ENCODE data around the gene PPIL4. TPM values are rescaled to one million over a fixed set of nuclear protein-coding genes. Genes with fewer than 3 reads are reported as not detected.

PPIL4 gene
- total and polyA plus RNA-seq, 2 of the 13 experiments (the other 11 are each of a cell fraction or from before 2014, with no cell fraction given) = 5.5 to 46.0 TPM

DNA sequence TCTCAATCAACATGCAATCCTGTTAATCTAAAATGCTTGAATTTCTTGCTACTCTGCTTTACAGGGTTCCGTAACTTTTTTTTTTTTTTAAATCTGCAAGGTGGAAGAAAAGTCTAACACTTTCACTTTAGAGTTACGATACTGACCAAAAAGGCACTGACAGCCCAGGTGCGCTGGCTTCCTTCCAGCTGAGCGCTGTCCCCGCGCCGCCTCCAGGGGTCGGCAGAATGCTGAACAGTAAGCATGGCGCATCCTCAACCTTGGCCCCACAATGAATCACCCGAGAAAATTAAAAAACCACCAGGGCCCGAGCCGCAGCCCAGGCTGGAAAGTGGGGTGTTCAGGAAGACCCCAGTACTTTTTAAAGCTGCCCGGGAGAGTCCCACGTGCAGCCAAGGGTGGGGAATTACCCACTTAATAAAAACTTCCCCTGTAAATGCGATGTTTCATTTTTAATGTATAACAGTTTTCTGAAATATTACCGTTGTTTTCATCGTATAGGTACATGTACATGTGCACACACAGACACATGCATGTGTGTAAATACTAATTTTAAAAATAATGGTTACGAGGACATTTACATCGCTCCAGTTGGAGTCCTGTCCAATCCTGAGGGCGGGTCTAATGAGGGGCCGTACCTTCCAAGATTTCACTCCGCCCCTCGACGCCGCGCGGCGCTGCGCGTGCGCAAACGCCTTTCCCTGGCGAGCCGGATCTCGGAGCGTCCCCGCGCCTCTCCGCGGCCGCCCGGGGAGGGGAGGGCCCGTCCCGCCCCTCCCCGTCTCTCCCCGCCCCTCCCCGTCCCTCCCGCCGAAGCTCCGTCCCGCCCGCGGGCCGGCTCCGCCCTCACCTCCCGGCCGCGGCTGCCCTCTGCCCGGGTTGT is 19.9 kb upstream of the PPIL4 start, which contains the start of gene GINM1 (continued):
- TF ChIP-seq FOXP1 (IDR thresholded peaks at IDR 0.05) (no peak), FOXP1 (CRISPR knock-in tag; IDR thresholded peaks at IDR 0.05) (no peak), SP140L (CRISPR knock-in tag; IDR thresholded peaks at IDR 0.05; ENCODE audit: borderline replicate concordance) (peak; percentile 70; the same call in 1 of the 2 replicates), ZZZ3 (CRISPR knock-in tag; IDR thresholded peaks at IDR 0.05; ENCODE audit: borderline replicate concordance) (no peak), ATRX (CRISPR knock-in tag; IDR thresholded peaks at IDR 0.05; ENCODE audit: borderline replicate concordance) (no peak), ZNF10 (CRISPR knock-in tag; IDR thresholded peaks at IDR 0.05; ENCODE audit: borderline replicate concordance, low read depth) (no peak), MEF2D (CRISPR knock-in tag; IDR thresholded peaks at IDR 0.05) (0 out of 2 replicates have a peak, but pooled peaks have one; percentile 47), ZNF329 (CRISPR knock-in tag; IDR thresholded peaks at IDR 0.05; ENCODE audit: low read depth) (no peak), BHLHE40 (IDR thresholded peaks at IDR 0.05; ENCODE audit: low read length) (no peak), NONO (IDR thresholded peaks at IDR 0.05) (no peak), NONO (CRISPR knock-in tag; conservative IDR thresholded peaks at IDR 0.05) (no peak), XRCC5 (optimal IDR thresholded peaks at IDR 0.05; ENCODE audit: low read length) (peak; percentile 92), TRIM24 (CRISPR knock-in tag; IDR thresholded peaks at IDR 0.05) (no peak), HOXA9 (CRISPR knock-in tag; IDR thresholded peaks at IDR 0.05; ENCODE audit: borderline replicate concordance) (no peak), KLF12 (CRISPR knock-in tag; IDR thresholded peaks at IDR 0.05; ENCODE audit: borderline replicate concordance) (peak; percentile 83), ZNF598 (CRISPR knock-in tag; IDR thresholded peaks at IDR 0.05; ENCODE audit: borderline replicate concordance) (no peak), ZNF260 (CRISPR knock-in tag; IDR thresholded peaks at IDR 0.05; ENCODE audit: borderline replicate concordance, low read depth) (no peak), ZNF24 (IDR thresholded peaks at IDR 0.05) (no peak)
- TF ChIP-seq, protein P1, sequence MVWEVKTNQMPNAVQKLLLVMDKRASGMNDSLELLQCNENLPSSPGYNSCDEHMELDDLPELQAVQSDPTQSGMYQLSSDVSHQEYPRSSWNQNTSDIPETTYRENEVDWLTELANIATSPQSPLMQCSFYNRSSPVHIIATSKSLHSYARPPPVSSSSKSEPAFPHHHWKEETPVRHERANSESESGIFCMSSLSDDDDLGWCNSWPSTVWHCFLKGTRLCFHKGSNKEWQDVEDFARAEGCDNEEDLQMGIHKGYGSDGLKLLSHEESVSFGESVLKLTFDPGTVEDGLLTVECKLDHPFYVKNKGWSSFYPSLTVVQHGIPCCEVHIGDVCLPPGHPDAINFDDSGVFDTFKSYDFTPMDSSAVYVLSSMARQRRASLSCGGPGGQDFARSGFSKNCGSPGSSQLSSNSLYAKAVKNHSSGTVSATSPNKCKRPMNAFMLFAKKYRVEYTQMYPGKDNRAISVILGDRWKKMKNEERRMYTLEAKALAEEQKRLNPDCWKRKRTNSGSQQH (CRISPR knock-in tag; IDR thresholded peaks at IDR 0.05; ENCODE audit: low read depth) = peak; percentile 95; the same call in 1 of the 2 replicates
- TF ChIP-seq, protein P2, sequence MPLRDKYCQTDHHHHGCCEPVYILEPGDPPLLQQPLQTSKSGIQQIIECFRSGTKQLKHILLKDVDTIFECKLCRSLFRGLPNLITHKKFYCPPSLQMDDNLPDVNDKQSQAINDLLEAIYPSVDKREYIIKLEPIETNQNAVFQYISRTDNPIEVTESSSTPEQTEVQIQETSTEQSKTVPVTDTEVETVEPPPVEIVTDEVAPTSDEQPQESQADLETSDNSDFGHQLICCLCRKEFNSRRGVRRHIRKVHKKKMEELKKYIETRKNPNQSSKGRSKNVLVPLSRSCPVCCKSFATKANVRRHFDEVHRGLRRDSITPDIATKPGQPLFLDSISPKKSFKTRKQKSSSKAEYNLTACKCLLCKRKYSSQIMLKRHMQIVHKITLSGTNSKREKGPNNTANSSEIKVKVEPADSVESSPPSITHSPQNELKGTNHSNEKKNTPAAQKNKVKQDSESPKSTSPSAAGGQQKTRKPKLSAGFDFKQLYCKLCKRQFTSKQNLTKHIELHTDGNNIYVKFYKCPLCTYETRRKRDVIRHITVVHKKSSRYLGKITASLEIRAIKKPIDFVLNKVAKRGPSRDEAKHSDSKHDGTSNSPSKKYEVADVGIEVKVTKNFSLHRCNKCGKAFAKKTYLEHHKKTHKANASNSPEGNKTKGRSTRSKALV (CRISPR knock-in tag; IDR thresholded peaks at IDR 0.05) = peak; percentile 39; the same call in 1 of the 2 replicates
- TF ChIP-seq, protein P3, sequence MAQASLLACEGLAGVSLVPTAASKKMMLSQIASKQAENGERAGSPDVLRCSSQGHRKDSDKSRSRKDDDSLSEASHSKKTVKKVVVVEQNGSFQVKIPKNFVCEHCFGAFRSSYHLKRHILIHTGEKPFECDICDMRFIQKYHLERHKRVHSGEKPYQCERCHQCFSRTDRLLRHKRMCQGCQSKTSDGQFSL (CRISPR knock-in tag; IDR thresholded peaks at IDR 0.05) = no peak
- TF ChIP-seq, protein P4, sequence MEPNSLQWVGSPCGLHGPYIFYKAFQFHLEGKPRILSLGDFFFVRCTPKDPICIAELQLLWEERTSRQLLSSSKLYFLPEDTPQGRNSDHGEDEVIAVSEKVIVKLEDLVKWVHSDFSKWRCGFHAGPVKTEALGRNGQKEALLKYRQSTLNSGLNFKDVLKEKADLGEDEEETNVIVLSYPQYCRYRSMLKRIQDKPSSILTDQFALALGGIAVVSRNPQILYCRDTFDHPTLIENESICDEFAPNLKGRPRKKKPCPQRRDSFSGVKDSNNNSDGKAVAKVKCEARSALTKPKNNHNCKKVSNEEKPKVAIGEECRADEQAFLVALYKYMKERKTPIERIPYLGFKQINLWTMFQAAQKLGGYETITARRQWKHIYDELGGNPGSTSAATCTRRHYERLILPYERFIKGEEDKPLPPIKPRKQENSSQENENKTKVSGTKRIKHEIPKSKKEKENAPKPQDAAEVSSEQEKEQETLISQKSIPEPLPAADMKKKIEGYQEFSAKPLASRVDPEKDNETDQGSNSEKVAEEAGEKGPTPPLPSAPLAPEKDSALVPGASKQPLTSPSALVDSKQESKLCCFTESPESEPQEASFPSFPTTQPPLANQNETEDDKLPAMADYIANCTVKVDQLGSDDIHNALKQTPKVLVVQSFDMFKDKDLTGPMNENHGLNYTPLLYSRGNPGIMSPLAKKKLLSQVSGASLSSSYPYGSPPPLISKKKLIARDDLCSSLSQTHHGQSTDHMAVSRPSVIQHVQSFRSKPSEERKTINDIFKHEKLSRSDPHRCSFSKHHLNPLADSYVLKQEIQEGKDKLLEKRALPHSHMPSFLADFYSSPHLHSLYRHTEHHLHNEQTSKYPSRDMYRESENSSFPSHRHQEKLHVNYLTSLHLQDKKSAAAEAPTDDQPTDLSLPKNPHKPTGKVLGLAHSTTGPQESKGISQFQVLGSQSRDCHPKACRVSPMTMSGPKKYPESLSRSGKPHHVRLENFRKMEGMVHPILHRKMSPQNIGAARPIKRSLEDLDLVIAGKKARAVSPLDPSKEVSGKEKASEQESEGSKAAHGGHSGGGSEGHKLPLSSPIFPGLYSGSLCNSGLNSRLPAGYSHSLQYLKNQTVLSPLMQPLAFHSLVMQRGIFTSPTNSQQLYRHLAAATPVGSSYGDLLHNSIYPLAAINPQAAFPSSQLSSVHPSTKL (CRISPR knock-in tag; IDR thresholded peaks at IDR 0.05) = peak; percentile 59
